H1 (cell line): Measurements from ENCODE around the gene SNX19. TPM values are rescaled to one million over a fixed set of nuclear protein-coding genes. Genes with fewer than 3 reads are reported as not detected.
A peak's percentile ranks its signal among the peaks of the same experiment; 100 is the strongest.

Source experiments
- CTCF ChIA-PET: fragments of 300-600 bp; sonication (Branson Sonifier 250); formaldehyde crosslinking; loops from one replicate; lab custom pipeline; 2021; ENCODE audit not compliant: partially characterized antibody; lab: Charles Lee
- POLR2A ChIA-PET: fragments of 300-600 bp; sonication (Branson Sonifier 250); formaldehyde crosslinking; loops from one replicate; lab custom pipeline; 2021; ENCODE audit warnings: inconsistent platforms; ENCODE audit not compliant: partially characterized antibody; lab: Charles Lee
- DNase-seq, 2 experiments: peaks; one replicate each; pipeline versions ENCODE4 v3.0.0 to v3.0.0-alpha.2; 2010 to 2022; ENCODE audit warnings: low spot score in 2 of 2, low read depth in 1 of 2, mixed read lengths in 1 of 2
- FAIRE-seq: peaks from 2 replicates; lab custom pipeline; 2011; peaks lifted over from hg19 to GRCh38; lab: Jason Lieb, UNC
- H2AFZ ChIP-seq: 2 replicates; pipeline ENCODE4 v1.8.1; 2012; ENCODE audit warnings: low read length, inconsistent platforms
- H2AK5ac ChIP-seq: 2 replicates; pipeline ENCODE4 v1.6.1; 2013; ENCODE audit warnings: low read depth, low read length
- H2BK120ac ChIP-seq: replicated peaks from 2 replicates; pipeline ENCODE3; 2013; ENCODE audit warnings: low read depth, low read length, inconsistent platforms
- H2BK12ac ChIP-seq: 2 replicates; pipeline ENCODE4 v1.6.1; 2013; ENCODE audit warnings: low read depth, low read length
- H2BK15ac ChIP-seq: 2 replicates; pipeline ENCODE4 v1.6.1; 2013; ENCODE audit warnings: low read length
- H2BK20ac ChIP-seq: 2 replicates; pipeline ENCODE4 v1.6.1; 2013; ENCODE audit warnings: low read length
- H2BK5ac ChIP-seq: 2 replicates; pipeline ENCODE4 v1.6.1; 2013; ENCODE audit warnings: low read depth, low read length
- H3K14ac ChIP-seq: 2 replicates; pipeline ENCODE4 v1.6.1; 2013; ENCODE audit warnings: inconsistent platforms; ENCODE audit not compliant: insufficient read length
- H3K18ac ChIP-seq: 2 replicates; pipeline ENCODE4 v1.6.1; 2013; ENCODE audit warnings: low read length; ENCODE audit errors: extremely low read depth
- H3K23ac ChIP-seq: 2 replicates; pipeline ENCODE4 v1.6.1; 2013; ENCODE audit warnings: inconsistent platforms; ENCODE audit not compliant: insufficient read length
- H3K23me2 ChIP-seq: 2 replicates; pipeline ENCODE4 v1.6.1; 2013; ENCODE audit warnings: low read depth, low read length
- H3K27ac ChIP-seq: 2 replicates; pipeline ENCODE4 v1.6.1; 2011; ENCODE audit warnings: low read depth, low read length, inconsistent platforms
- H3K27me3 ChIP-seq, 4 experiments: replicated peaks in 1 of 4; 1 replicate in 1 of 4; 2 replicates in 3 of 4; pipeline versions ENCODE4 v1.6.1 to v1.8.1; 2011 to 2013; ENCODE audit warnings: low read length in 3 of 4, mild to moderate bottlenecking in 3 of 4, inconsistent platforms in 2 of 4, mixed read lengths in 2 of 4, moderate library complexity in 1 of 4; ENCODE audit not compliant: control insufficient read depth in 3 of 4, insufficient read depth in 3 of 4; ENCODE audit errors: extremely low read depth in 1 of 4
- H3K36me3 ChIP-seq, 4 experiments: 2 replicates each; pipeline versions ENCODE4 v1.6.1 to v1.8.1; 2011 to 2013; ENCODE audit warnings: mild to moderate bottlenecking in 4 of 4, low read length in 3 of 4, moderate library complexity in 2 of 4, control low read depth in 1 of 4, inconsistent platforms in 1 of 4; ENCODE audit not compliant: insufficient read depth in 4 of 4, control insufficient read depth in 2 of 4
- H3K4ac ChIP-seq: replicated peaks from 2 replicates; pipeline ENCODE3; 2013; ENCODE audit warnings: low read length, low read depth, mixed read lengths, inconsistent platforms; ENCODE audit not compliant: insufficient read length
- H3K4me1 ChIP-seq, 4 experiments: replicated peaks in 1 of 4; 1 replicate in 1 of 4; 2 replicates in 3 of 4; pipeline versions ENCODE4 v1.6.1 to v1.8.1; 2011 to 2013; ENCODE audit warnings: low read length in 3 of 4, inconsistent platforms in 2 of 4, mixed read lengths in 1 of 4; ENCODE audit not compliant: insufficient read depth in 4 of 4, control insufficient read depth in 3 of 4
- H3K4me2 ChIP-seq, 2 experiments: 2 replicates each; pipeline versions ENCODE4 v1.6.1 to v1.8.1; 2011 to 2013; ENCODE audit warnings: low read depth in 2 of 2, low read length in 2 of 2, control low read depth in 1 of 2, inconsistent platforms in 1 of 2, mild to moderate bottlenecking in 1 of 2; ENCODE audit not compliant: insufficient read depth in 1 of 2
- H3K4me3 ChIP-seq, 4 experiments: fragments of 200-600, 300-600 bp in 1 of 4; sonication (generic), shearing (Covaris generic), sonication (Bioruptor Twin) in 1 of 4; 2 replicates each; pipeline versions ENCODE4 v1.5.1 to v1.8.1; 2011 to 2016; ENCODE audit warnings: low read length in 4 of 4, low read depth in 3 of 4, control low read depth in 2 of 4, inconsistent platforms in 2 of 4, mild to moderate bottlenecking in 2 of 4, mixed read lengths in 1 of 4, moderate library complexity in 1 of 4; ENCODE audit not compliant: insufficient read depth in 2 of 4; ENCODE audit errors: extremely low read depth in 1 of 4
- H3K56ac ChIP-seq: replicated peaks from 2 replicates; pipeline ENCODE3; 2013; ENCODE audit warnings: low read depth, mild to moderate bottlenecking, mixed read lengths, low read length, inconsistent platforms; ENCODE audit not compliant: insufficient read length
- H3K79me1 ChIP-seq: 2 replicates; pipeline ENCODE4 v1.6.1; 2013; ENCODE audit warnings: low read depth, low read length, control low read depth
- H3K79me2 ChIP-seq, 2 experiments: 2 replicates each; pipeline versions ENCODE4 v1.6.1 to v1.8.1; 2012 to 2013; ENCODE audit warnings: low read length in 2 of 2, mild to moderate bottlenecking in 2 of 2, inconsistent platforms in 1 of 2; ENCODE audit not compliant: insufficient read depth in 2 of 2, control insufficient read depth in 1 of 2
- H3K9ac ChIP-seq, 4 experiments: replicated peaks in 1 of 4; 1 replicate in 1 of 4; 2 replicates in 3 of 4; pipeline versions ENCODE4 v1.6.1 to v1.8.1; 2011 to 2013; ENCODE audit warnings: low read depth in 3 of 4, low read length in 3 of 4, control low read depth in 2 of 4, mild to moderate bottlenecking in 2 of 4, moderate library complexity in 2 of 4, inconsistent platforms in 1 of 4; ENCODE audit errors: extremely low read depth in 1 of 4
- H3K9me3 ChIP-seq, 2 experiments: 2 replicates each; pipeline versions ENCODE4 v1.6.1 to v1.8.1; 2012 to 2013; ENCODE audit warnings: mild to moderate bottlenecking in 2 of 2, moderate library complexity in 2 of 2, control low read depth in 1 of 2, inconsistent platforms in 1 of 2, low read depth in 1 of 2, low read length in 1 of 2, mixed read lengths in 1 of 2; ENCODE audit not compliant: insufficient read depth in 2 of 2
- H4K20me1 ChIP-seq, 2 experiments: replicated peaks in 1 of 2; 2 replicates each; pipeline versions ENCODE3 to v1.8.1; 2011 to 2013; ENCODE audit warnings: inconsistent platforms in 2 of 2, low read length in 2 of 2, mild to moderate bottlenecking in 1 of 2; ENCODE audit not compliant: insufficient read depth in 2 of 2, control insufficient read depth in 1 of 2
- H4K5ac ChIP-seq: 2 replicates; pipeline ENCODE4 v1.6.1; 2013; ENCODE audit warnings: low read length, low read depth, mixed read lengths, inconsistent platforms; ENCODE audit not compliant: insufficient read length
- H4K8ac ChIP-seq: 2 replicates; pipeline ENCODE4 v1.8.0; 2013; ENCODE audit warnings: mild to moderate bottlenecking, moderate library complexity, low read length, inconsistent platforms; ENCODE audit not compliant: insufficient read depth; ENCODE audit errors: extremely low read depth
- H4K91ac ChIP-seq: replicated peaks from 2 replicates; pipeline ENCODE3; 2013; ENCODE audit warnings: low read length, mixed read lengths, inconsistent platforms; ENCODE audit not compliant: insufficient read length
- ASH2L ChIP-seq: fragments of 200-600, 300-600 bp; sonication (generic); IDR thresholded peaks from one replicate; pipeline ENCODE4 v1.7.1; 2017; ENCODE audit warnings: low read length
- CREB1 ChIP-seq: IDR thresholded peaks from 2 replicates; pipeline ENCODE4 v1.6.1; 2012; ENCODE audit warnings: inconsistent platforms
- EP300 ChIP-seq, 2 experiments: IDR thresholded peaks; 1 replicate in 1 of 2; 2 replicates in 1 of 2; pipeline ENCODE4 v1.6.1; 2011 to 2012; ENCODE audit warnings: low read depth in 2 of 2, low read length in 2 of 2, mild to moderate bottlenecking in 2 of 2, borderline replicate concordance in 1 of 2, inconsistent platforms in 1 of 2, moderate library complexity in 1 of 2
- RXRA ChIP-seq: IDR thresholded peaks from 2 replicates; pipeline ENCODE4 v1.6.1; 2011; ENCODE audit warnings: low read depth, mild to moderate bottlenecking, low read length, moderate library complexity; ENCODE audit not compliant: insufficient read depth
- SIRT6 ChIP-seq: IDR thresholded peaks from one replicate; pipeline ENCODE4 v1.7.1; 2012; ENCODE audit warnings: low read length, inconsistent platforms
- SIX5 ChIP-seq: IDR thresholded peaks from 2 replicates; pipeline ENCODE4 v1.6.1; 2011; ENCODE audit warnings: mild to moderate bottlenecking, low read depth, low read length
- SP1 ChIP-seq: IDR thresholded peaks from 2 replicates; pipeline ENCODE4 v1.6.1; 2011; ENCODE audit warnings: low read depth, low read length
- SUZ12 ChIP-seq: fragments of 200-600 bp; sonication (generic); IDR thresholded peaks from 2 replicates; pipeline ENCODE4 v1.6.1; 2012; ENCODE audit warnings: mild to moderate bottlenecking, inconsistent platforms, low read length, moderate library complexity, mixed read lengths
- ZNF274 ChIP-seq: IDR thresholded peaks from 2 replicates; pipeline ENCODE4 v1.7.0; 2012; ENCODE audit warnings: low read length, borderline replicate concordance; ENCODE audit errors: extremely low read depth
- WGBS, 2 experiments: shearing (Covaris generic) in 1 of 2; methylation state at CpG; one replicate each; pipeline versions ENCODE4 v1.1.6 to v1.1.7; 2013 to 2015; ENCODE audit warnings: low lambda C conversion rate in 2 of 2, mixed read lengths in 2 of 2, inconsistent platforms in 1 of 2, low coverage in 1 of 2, missing lambda C conversion rate in 1 of 2; ENCODE audit not compliant: insufficient replicate concordance in 2 of 2, insufficient coverage in 1 of 2, insufficient read length in 1 of 2; ENCODE audit errors: extremely low coverage in 1 of 2, missing lambda C conversion rate in 1 of 2; 5-methylcytosine and 5-hydroxymethylcytosine counted together
- polyA plus RNA-seq, 7 experiments: library from polyadenylated mRNA; depleted of rRNA in 3 of 7; stranded (reverse) in 5 of 7; unstranded in 2 of 7; fragments of >200 nt in 5 of 7; fragments of 200-250 nt in 2 of 7; gene quantifications; 1 replicate in 5 of 7; 2 replicates in 1 of 7; 4 replicates in 1 of 7; pipeline versions ENCODE4 v1.2.1 to v1.2.3, GENCODE V29; 2011 to 2013; ENCODE audit warnings: missing spikeins in 2 of 7, mixed read lengths in 2 of 7
- total RNA-seq: library from RNA; stranded (reverse); fragmentation: NEBNext Ultra II Directional; extraction: Animal tissue kit (Norgen Biotek cat#: 25700); gene quantifications from 2 replicates; pipeline ENCODE4 v1.2.1, GENCODE V29; 2021
- TF ChIP-seq, protein P1 (sequence below): IDR thresholded peaks from 2 replicates; pipeline ENCODE4 v1.6.1; 2012; ENCODE audit warnings: low read length, inconsistent platforms

The SNX19 gene
- total and polyA plus RNA-seq, 2 of the 8 experiments (the other 6 are each of a cell fraction or from before 2014, with no cell fraction given), result 15.0 to 25.2 TPM

- Histone ChIP-seq H2BK120ac (no peak overlapping the region), H3K9ac (no peak overlapping the region), H3K23me2 (no peaks in the 10 kb centered on the region), H2AK5ac (no peak overlapping the region), H4K8ac (no peak overlapping the region), H3K9me3 (peaks cover 0 to 4% of the 10 kb centered on the region in 2 experiments; a peak in 1 of 4 replicates), H2BK15ac (no peak overlapping the region), H3K4me3 (no peak overlapping the region), H3K79me1 (no peaks in the 10 kb centered on the region), H2AFZ (0 out of 2 replicates have a peak overlapping the region, but pooled peaks have one; percentile 32), H3K36me3 (no peaks in the 10 kb centered on the region), H2BK20ac (no peak overlapping the region), H3K4ac (no peak overlapping the region), H3K56ac (no peak overlapping the region), H4K91ac (no peak overlapping the region), H2BK5ac (no peak overlapping the region), H3K14ac (no peak overlapping the region), H2BK12ac (no peak overlapping the region), H3K27ac (no peak overlapping the region), H3K18ac (no peak overlapping the region), H4K5ac (no peak overlapping the region), H4K20me1 (no peaks in the 10 kb centered on the region), H3K27me3 (no peaks in the 10 kb centered on the region), H3K4me1 (no peaks in the 10 kb centered on the region), H3K79me2 (no peaks in the 10 kb centered on the region), H3K23ac (no peak overlapping the region), H3K4me2 (no peak overlapping the region)
- ChIA-PET CTCF (interaction anchor here (0.7 to 3.8 kb wide), 5 partner anchors 13 to 1216 kb away, joined by 3 to 16 read pairs (median 3); no protein-coding TSS in a partner anchor), POLR2A (no interaction called here)
- WGBS, 2 experiments, result 80% methylated on average over 4 of the region's 6 CpGs; no CpG with 5 or more reads in 1 of the 2 experiments
- no peak for DNase-seq
- TF ChIP-seq SUZ12 (no peak), SP1 (no peak), SIRT6 (no peak), RXRA (no peak), SIX5 (no peak), CREB1 (no peak), EP300 (IDR thresholded peaks at IDR 0.05; ENCODE audit: borderline replicate concordance in 1 of 2, low read depth in 2 of 2, low read length in 2 of 2) (no peak), ZNF274 (no peak), ASH2L (no peak)
- TF ChIP-seq, protein P1, sequence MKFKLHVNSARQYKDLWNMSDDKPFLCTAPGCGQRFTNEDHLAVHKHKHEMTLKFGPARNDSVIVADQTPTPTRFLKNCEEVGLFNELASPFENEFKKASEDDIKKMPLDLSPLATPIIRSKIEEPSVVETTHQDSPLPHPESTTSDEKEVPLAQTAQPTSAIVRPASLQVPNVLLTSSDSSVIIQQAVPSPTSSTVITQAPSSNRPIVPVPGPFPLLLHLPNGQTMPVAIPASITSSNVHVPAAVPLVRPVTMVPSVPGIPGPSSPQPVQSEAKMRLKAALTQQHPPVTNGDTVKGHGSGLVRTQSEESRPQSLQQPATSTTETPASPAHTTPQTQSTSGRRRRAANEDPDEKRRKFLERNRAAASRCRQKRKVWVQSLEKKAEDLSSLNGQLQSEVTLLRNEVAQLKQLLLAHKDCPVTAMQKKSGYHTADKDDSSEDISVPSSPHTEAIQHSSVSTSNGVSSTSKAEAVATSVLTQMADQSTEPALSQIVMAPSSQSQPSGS, result no peak
- FAIRE-seq, result no peak
Measured at GRCh38 chr11:130964058-130964792, 47.9 kb upstream of the SNX19 start.
